Fibroblast of the aortic adventitia (primary cell): Measurements from ENCODE around the gene OR4C16. TPM values are rescaled to one million over a fixed set of nuclear protein-coding genes. Genes with fewer than 3 reads are reported as not detected.

ENCODE experiments used
- DNase-seq: peaks from one replicate; pipeline ENCODE4 v3.0.0-alpha.2; 2010; ENCODE audit warnings: low read depth
- H3K4me3 ChIP-seq: 2 replicates; pipeline ENCODE4 v1.5.1; 2011; ENCODE audit warnings: low read depth, mild to moderate bottlenecking, control low read depth, low read length, moderate library complexity
- total RNA-seq: library from RNA; depleted of rRNA; stranded (reverse); fragments of >200 nt; gene quantifications from 2 replicates; pipeline ENCODE4 v1.2.3, GENCODE V29; 2012; ENCODE audit warnings: low replicate concordance
- TF ChIP-seq, protein P1 (sequence below): IDR thresholded peaks from 2 replicates; pipeline ENCODE4 v1.5.1; 2011; ENCODE audit warnings: mild to moderate bottlenecking, low read length, control low read depth, inconsistent platforms; ENCODE audit not compliant: insufficient read depth

Gene OR4C16, protein sequence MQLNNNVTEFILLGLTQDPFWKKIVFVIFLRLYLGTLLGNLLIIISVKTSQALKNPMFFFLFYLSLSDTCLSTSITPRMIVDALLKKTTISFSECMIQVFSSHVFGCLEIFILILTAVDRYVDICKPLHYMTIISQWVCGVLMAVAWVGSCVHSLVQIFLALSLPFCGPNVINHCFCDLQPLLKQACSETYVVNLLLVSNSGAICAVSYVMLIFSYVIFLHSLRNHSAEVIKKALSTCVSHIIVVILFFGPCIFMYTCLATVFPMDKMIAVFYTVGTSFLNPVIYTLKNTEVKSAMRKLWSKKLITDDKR
- total RNA-seq = not detected in 2 replicates

GRCh38 chr11:55571828-55572227 lies at the start of gene OR4C16:
TSS of gene OR4C16 (plus strand) at chr11:55572128. CDS start at chr11:55572128, 0 bp downstream.
- TF ChIP-seq, protein P1, sequence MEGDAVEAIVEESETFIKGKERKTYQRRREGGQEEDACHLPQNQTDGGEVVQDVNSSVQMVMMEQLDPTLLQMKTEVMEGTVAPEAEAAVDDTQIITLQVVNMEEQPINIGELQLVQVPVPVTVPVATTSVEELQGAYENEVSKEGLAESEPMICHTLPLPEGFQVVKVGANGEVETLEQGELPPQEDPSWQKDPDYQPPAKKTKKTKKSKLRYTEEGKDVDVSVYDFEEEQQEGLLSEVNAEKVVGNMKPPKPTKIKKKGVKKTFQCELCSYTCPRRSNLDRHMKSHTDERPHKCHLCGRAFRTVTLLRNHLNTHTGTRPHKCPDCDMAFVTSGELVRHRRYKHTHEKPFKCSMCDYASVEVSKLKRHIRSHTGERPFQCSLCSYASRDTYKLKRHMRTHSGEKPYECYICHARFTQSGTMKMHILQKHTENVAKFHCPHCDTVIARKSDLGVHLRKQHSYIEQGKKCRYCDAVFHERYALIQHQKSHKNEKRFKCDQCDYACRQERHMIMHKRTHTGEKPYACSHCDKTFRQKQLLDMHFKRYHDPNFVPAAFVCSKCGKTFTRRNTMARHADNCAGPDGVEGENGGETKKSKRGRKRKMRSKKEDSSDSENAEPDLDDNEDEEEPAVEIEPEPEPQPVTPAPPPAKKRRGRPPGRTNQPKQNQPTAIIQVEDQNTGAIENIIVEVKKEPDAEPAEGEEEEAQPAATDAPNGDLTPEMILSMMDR = no peak
- DNase-seq = no peak
- H3K4me3 ChIP-seq = no peak within 1 kb of the TSS

GRCh38 chr11:55554169-55554568 lies 17.8 kb upstream of the OR4C16 start, which contains the start of gene OR4C15:
TSS of gene OR4C15 (plus strand) at chr11:55554469. CDS start at chr11:55554469, 0 bp downstream.
- TF ChIP-seq, protein P1 = no peak
- DNase-seq = no peak

GRCh38 chr11:55572548-55572947 lies 620 bp downstream of the OR4C16 start:
- no peak overlapping the region for H3K4me3 ChIP-seq
- TF ChIP-seq, protein P1 = no peak

More at GRCh38 chr11:55554169-55554568, 17.8 kb upstream of the OR4C16 start, which contains the start of gene OR4C15:
- no peak within 1 kb of the TSS for H3K4me3 ChIP-seq

GRCh38 chr11:55607545-55607944 lies 35.6 kb downstream of the OR4C16 start, which contains the start of gene OR4C11:
TSS of gene OR4C11 (minus strand) at chr11:55607645. CDS start at chr11:55604373, 3,272 bp downstream.
- no peak for DNase-seq
- no peak within 1 kb of the TSS for H3K4me3 ChIP-seq
- TF ChIP-seq, protein P1 = no peak

More at GRCh38 chr11:55572548-55572947, 620 bp downstream of the OR4C16 start:
- no peak for DNase-seq

Other genes starting within 250 kb of the OR4C16 start
- gene OR4A16, start 228.9 kb upstream of the OR4C16 start, total RNA-seq = not detected in 2 replicates
- not detected in 2 replicates for gene OR4A15, start 204.2 kb upstream of the OR4C16 start, total RNA-seq
- gene OR4C15, start 17.7 kb upstream of the OR4C16 start, total RNA-seq = not detected in 2 replicates
- gene OR4C11, start 35.5 kb downstream of the OR4C16 start, total RNA-seq = not detected in 2 replicates
- not detected in 2 replicates for gene OR4P4, start 63.0 kb downstream of the OR4C16 start, total RNA-seq
- not detected in 2 replicates for gene OR4S2, start 76.2 kb downstream of the OR4C16 start, total RNA-seq
- gene OR4C6, start 90.1 kb downstream of the OR4C16 start, total RNA-seq = not detected in 2 replicates
- gene OR5D13, start 201.3 kb downstream of the OR4C16 start, total RNA-seq = not detected in 2 replicates
- not detected in 2 replicates for gene OR5D14, start 223.4 kb downstream of the OR4C16 start, total RNA-seq
- gene OR5L1, start 239.2 kb downstream of the OR4C16 start, total RNA-seq = not detected in 2 replicates
- gene OR5D18, start 247.5 kb downstream of the OR4C16 start, total RNA-seq = not detected in 2 replicates